Hematopoietic multipotent progenitor cell treated with erythropoietin and hydrocortisone succinate and interleukin-3 and kit ligand, for 15 days (in vitro differentiated cells): Measurements from ENCODE around the gene NPHP4.
"Not testable (repeated sequence)": the region's sequence is repeated elsewhere in the genome, so short reads cannot be mapped to it uniquely, and the experiment has no call there.

Source experiments
- DNase-seq: peaks from one replicate; pipeline ENCODE4 v3.0.0-alpha.2; 2015; ENCODE audit warnings: low spot score

NPHP4 gene

DNA sequence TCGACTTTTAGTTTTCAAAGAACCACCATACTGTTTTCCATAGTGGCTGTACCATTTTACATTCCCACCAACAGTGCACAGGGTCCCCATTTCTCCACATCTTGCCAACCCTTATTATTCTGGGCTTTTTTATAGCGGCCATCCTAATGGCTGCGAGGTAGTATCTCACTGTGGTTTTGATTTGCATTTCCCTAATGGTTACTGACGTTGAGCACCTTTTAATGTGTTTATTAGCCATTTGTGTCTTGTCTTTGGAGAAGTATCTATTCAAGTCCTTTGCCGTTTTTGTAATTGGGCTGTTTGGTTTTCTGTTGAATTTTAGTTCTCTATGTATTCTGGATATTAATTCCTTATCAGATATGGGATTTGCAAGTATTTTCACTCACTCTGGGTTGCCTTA is 31.1 kb upstream of the NPHP4 start:
- DNase-seq: no peak

DNA sequence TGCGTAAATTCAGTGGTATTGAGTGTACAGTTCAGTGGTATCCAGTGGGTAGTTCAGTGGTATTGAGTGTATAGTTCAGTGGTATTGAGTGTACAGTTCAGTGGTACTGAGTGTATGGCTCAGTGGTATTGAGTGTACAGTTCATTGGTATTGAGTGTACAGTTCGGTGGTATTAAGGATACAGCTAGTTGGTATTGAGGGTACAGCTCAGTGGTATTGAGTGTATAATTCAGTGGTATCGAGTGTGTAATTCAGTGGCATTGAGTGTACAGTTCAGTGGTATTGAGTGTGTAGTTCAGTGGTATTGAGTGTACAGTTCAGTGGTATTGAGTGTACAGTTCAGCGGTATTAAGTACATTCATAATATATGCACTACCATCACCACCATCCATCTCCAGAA is 30.0 kb upstream of the NPHP4 start:
- no peak for DNase-seq

DNA sequence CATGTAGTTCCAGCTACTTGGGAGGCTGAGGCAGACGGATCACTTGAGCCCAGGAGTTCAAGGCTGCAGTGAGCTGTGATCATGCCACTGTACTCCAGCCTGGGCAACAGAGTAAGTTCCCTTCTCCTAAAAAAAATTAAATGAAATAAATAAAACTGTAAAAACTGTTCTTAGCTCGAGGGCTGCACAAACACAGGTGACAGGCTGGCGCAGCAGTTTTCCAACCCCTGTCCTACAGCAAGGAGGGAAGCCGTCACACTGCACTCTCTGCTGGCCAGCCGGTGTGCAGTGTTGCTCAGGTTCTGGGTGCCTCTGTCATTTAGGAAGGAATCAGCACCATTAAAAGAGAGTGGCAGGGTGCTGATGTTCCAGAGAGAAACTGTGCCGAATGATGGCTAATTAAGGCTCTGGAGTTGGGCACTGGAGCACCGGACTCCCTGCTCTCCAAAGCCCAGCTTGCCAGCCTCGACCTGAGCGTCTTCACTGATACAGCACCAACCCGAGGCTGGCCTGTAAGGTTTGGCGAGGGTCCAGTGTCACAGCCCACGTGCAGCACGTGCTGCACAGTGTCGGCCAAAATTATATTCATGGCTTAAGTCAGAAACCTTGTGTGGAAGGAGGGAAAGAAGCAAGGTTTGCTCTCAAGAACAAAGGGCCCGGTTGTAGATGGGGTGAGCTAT is 27.1 kb upstream of the NPHP4 start:
- DNase-seq: no peak

GRCh38 chr1:6017654-6018053 is 25.4 kb upstream of the NPHP4 start:
- not testable (repeated sequence) for DNase-seq

- no peak for DNase-seq
Observed at GRCh38 chr1:6016191-6016865, 24.1 kb upstream of the NPHP4 start.

- DNase-seq: no peak
Observed at GRCh38 chr1:6014130-6014999, 22.1 kb upstream of the NPHP4 start.

- DNase-seq: no peak
Observed at GRCh38 chr1:6013491-6013890, 21.3 kb upstream of the NPHP4 start.

DNA sequence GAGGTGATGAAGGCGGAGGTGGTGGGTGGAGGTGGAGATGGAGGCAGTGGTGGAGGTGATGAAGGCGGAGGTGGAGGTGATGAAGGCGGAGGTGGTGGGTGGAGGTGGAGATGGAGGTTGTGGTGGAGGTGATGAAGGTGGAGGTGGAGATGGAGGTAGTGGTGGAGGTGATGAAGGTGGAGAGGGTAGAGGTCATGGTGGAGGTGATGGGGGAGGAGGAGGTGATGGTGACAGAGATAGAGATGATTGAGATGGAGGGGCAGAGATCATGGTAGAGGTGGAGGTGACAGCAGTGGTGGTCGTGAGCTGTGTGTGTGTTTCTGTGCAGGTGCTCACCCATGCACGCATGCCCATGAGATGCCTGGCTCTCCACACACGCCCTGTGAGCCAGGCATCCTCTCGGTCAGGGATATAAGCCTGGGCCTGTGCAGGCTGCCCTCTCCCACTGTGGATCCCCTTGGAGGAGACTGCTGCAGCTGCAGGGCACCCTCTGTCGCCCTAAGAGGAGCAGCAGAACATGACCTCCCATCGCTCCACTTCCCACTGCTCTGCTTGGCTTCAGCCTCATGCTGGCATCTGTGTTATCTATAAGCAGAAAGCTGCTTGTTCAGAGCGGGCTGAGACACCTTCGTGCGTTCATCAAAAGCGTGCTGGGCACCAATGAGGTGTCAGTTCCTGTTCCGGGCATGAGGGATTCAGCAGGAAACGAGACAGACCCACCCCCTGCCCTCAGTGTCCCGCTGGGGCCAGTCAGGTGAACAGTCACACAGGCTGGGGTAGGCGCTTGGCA is 20.5 kb upstream of the NPHP4 start:
- no peak for DNase-seq

DNA sequence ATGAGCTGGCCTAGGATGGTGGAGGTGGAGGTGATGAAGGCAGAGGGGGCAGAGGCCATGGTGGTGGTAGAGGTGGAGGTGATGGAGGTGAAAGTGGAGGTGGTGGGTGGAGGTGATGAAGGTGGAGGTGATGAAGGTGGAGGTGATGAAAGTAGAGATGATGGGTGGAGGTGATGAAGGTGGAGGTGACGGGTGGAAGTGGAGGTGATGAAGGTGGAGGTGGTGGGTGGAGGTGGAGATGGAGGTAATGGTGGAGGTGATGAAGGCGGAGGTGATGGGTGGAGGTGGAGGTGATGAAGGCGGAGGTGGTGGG is 19.7 kb upstream of the NPHP4 start:
- DNase-seq: no peak

DNA sequence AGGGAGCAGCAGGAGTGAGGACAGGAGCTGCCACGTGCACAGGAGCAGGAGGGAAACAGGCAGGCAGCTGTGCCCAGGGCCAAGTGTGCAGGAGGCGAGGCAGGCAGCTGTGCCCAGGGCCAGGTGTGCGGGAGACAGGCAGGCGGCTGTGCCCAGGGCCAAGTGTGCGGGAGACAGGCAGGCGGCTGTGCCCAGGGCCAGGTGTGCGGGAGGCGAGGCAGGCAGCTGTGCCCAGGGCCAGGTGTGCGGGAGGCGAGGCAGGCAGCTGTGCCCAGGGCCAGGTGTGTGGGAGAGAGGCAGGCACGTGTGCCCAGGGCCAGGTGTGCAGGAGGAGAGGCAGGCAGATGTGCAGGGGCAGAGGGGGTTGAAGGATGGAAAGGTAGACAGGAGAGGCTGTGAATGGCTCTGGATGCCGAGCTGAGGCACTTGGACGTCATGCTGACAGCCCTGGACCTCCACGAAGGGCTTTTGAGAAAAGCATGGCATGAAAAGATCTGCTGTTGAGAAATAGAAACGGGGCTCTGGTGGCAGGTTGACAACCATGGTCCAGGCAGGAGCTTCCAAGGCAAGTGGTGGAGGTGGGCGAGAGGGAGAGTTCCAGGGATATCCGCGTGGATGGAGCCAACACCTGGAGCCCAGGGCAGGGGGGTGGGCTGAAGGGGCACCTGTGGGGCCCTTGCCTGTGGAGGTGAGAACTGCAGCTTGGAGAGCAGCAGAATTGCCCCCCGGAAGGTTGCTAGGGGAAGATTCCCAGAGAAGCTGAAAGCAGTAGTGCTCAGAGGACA is 19.1 kb upstream of the NPHP4 start:
- no peak for DNase-seq

- DNase-seq: no peak
Observed at GRCh38 chr1:6010554-6010953, 18.3 kb upstream of the NPHP4 start.

DNA sequence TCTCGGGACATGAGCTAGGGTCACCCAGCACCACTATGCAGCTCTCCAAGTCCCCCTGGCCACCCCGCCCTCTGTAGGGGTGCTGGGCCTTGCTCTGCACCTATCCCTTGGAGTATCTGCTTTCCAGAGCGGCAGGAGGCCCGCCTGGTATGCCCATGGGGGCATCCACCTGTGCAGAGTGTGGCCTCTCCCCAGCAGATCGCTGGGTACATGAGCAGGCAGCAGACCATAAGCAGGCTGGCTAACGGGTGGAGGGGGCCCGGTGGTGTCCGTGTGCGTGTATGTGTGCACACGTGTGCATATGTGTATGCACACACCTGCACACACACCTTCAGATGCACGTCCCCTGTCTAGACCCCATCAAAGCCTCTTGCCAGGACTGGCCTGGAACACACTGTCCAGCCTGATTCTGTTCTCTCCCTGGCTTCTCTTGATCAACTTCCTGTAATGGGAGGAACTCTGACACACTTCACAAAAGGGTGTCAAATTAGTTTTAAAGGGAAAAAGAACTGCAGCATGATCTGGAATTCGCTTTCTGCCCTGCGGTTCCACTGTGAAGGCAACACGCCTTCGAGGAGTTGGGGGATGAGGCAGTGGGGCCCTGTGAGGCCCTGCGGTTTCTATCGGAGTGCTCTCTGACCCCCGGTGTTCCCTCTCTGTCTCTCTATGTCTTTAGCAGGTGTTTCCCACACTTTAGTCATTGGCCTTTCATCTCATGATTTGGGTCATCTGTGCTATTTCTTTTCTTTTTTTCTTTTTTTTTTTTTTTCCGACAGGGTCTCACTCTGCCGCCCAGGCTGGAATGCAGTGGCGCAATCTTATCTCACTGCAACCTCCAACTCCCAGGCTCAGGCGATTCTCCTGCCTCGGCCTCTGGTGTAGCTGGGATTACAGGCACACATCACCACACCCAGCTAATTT is 17.2 kb upstream of the NPHP4 start:
- DNase-seq: no peak

- no peak for DNase-seq
Observed at GRCh38 chr1:6008696-6009095, 16.5 kb upstream of the NPHP4 start.

GRCh38 chr1:6008084-6008415 is 15.8 kb upstream of the NPHP4 start:
- DNase-seq: no peak

DNA sequence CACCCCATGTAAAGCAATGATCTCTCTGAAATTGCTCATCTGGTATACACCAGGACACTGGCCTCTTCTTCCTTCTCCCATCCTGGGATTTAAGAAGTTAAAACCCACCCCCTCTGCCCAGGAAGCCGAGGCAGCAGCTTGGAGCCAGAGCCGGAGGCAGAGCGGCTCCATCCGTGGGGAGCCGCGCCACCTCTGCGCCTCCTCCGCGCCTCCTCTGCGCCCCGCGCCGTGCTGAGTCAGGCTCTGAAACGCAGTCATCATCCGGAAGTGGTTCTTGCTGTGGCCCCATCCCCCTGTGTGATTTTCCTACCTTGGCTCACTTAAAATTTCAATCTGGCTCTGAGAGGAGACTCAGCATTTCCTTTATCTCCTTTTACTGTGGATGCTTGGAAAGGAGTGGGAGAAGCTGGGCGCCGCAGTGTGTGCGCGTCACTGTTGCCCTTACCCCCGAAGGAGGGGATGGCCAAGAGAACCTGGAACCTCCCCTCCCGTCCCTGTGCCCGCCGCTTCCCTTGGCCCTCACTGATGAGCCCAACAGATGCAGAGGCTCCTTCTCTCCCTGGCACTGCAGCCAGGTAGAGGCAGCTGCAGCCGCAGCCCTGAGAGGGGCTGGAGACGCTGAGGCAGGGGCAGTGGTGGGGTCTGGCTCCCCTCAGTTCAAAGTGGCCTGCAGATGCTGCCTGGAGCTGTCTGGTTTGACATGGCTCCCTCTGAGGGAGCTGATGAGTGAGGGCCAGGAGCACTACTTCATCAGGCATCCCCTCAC is 15.3 kb upstream of the NPHP4 start:
- no peak for DNase-seq

- no peak for DNase-seq
Observed at GRCh38 chr1:6006882-6007281, 14.7 kb upstream of the NPHP4 start.

- no peak for DNase-seq
Observed at GRCh38 chr1:6005276-6005917, 13.2 kb upstream of the NPHP4 start.

DNA sequence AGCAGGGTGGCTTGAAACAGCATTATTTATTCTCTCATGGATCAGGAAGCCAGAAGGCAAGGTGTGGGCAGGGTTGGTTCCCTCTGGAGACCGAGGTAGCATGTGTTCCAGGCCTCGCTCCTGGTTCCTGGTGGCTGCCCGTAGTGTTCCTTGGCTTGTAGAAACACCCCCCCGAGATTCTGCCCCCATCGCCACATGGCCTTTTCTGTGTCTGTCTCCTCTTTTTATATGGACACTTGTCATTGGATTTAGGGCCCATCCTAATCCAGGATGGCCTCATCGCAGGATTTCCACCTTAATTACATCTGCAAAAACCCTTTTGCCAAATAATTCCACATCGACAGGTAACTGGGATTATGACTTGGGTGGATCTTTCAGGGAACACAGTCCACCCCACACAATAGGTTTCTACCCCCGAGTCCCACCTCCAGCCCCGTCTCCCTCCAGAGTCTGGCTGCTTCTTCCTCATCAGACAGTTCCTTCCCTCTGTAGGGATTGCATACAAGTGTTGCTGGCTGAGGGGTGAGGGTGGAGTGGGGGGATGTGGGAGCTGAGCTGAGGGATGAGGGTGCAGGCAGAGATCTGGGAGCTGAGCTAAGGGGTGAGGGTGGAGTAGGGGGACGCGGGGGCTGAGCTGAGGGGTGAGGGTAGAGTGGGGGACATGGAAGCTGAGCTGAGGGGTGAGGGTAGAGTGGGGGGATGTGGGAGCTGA is 12.3 kb upstream of the NPHP4 start:
- DNase-seq: no peak
